ENCODE measurements around the gene ARSI. TPM values are rescaled to one million over a fixed set of nuclear protein-coding genes. Genes with fewer than 3 reads are reported as not detected.

ARSI gene
- total RNA-seq: 5.9 and 8.5 TPM in 2 replicates
- 3.3 and 12.5 TPM in 2 replicates for polyA plus RNA-seq
- polyA plus RNA-seq (2012): 6.5 and 18.6 TPM in 2 replicates
- 16.3 and 29.0 TPM in 2 replicates for polyA minus RNA-seq (ENCODE audit: low replicate concordance)

GRCh38 chr5:150302301-150303069 lies at the start of gene ARSI:
TSS of gene ARSI (minus strand) at chr5:150302905. CDS start at chr5:150302373, 532 bp downstream.
- Histone ChIP-seq H3K9ac (ENCODE audit: insufficient read depth, low read length) (peak within 1 kb of the TSS; percentile 65), H3K27me3 (ENCODE audit: control insufficient read depth, insufficient read depth, low read length) (no peaks in the 10 kb centered on the region), H3K27ac (ENCODE audit: insufficient read depth, low read length) (peak within 1 kb of the TSS; percentile 74), H4K20me1 (ENCODE audit: control insufficient read depth, extremely low read depth, insufficient read depth, low read length) (no peaks in the 10 kb centered on the region), H3K79me2 (ENCODE audit: control insufficient read depth, insufficient read depth, low read length) (peaks cover 22% of the 10 kb centered on the region), H3K36me3 (ENCODE audit: control insufficient read depth, insufficient read depth, low read length) (no peaks in the 10 kb centered on the region), H3K4me2 (ENCODE audit: extremely low read depth, insufficient read depth, low read length) (peak within 1 kb of the TSS; percentile 69), H2AFZ (ENCODE audit: low read length) (peak within 1 kb of the TSS; percentile 43), H3K4me3 (replicated peaks in 1 of 4; ENCODE audit: control extremely low read depth in 1 of 4, insufficient read depth in 1 of 4, low read depth in 3 of 4, low read length in 4 of 4) (peak within 1 kb of the TSS; percentile 26 to 56 (median 46)), H3K4me1 (ENCODE audit: control insufficient read depth, extremely low read depth, insufficient read depth, low read length) (peaks cover 42% of the 10 kb centered on the region), H3K9me3 (ENCODE audit: control insufficient read depth, insufficient read depth, low read depth, low read length) (no peaks in the 10 kb centered on the region)
- DNase-seq (ENCODE audit: low read depth in 2 of 2): peak; percentile 46 to 48
- TF ChIP-seq CTCF (conservative IDR thresholded peaks at IDR 0.05 in 1 of 2, IDR thresholded peaks at IDR 0.05 in 1 of 2; ENCODE audit: low read depth in 1 of 2, low read length in 2 of 2) (no peak), EZH2 (IDR thresholded peaks at IDR 0.05; ENCODE audit: low read length, missing control alignments) (no peak)

GRCh38 chr5:150350524-150351344 lies 48.0 kb upstream of the ARSI start:
- H3K36me3 ChIP-seq (ENCODE audit: control insufficient read depth, insufficient read depth, low read length): no peaks in the 10 kb centered on the region
- no peaks in the 10 kb centered on the region for H3K4me1 ChIP-seq (ENCODE audit: control insufficient read depth, extremely low read depth, insufficient read depth, low read length)
- H3K9me3 ChIP-seq (ENCODE audit: control insufficient read depth, insufficient read depth, low read depth, low read length): no peaks in the 10 kb centered on the region
- H4K20me1 ChIP-seq (ENCODE audit: control insufficient read depth, extremely low read depth, insufficient read depth, low read length): no peaks in the 10 kb centered on the region
- H3K4me2 ChIP-seq (ENCODE audit: extremely low read depth, insufficient read depth, low read length): no peak overlapping the region
- no peak for TF ChIP-seq EZH2 (IDR thresholded peaks at IDR 0.05; ENCODE audit: low read length, missing control alignments)
- TF ChIP-seq CTCF (conservative IDR thresholded peaks at IDR 0.05 in 1 of 2, IDR thresholded peaks at IDR 0.05 in 1 of 2; ENCODE audit: low read depth in 1 of 2, low read length in 2 of 2): peak; percentile 59 to 74
- H2AFZ ChIP-seq (ENCODE audit: low read length): no peak overlapping the region
- H3K27ac ChIP-seq (ENCODE audit: insufficient read depth, low read length): no peak overlapping the region
- no peak overlapping the region for H3K9ac ChIP-seq (ENCODE audit: insufficient read depth, low read length)
- H3K79me2 ChIP-seq (ENCODE audit: control insufficient read depth, insufficient read depth, low read length): no peaks in the 10 kb centered on the region
- DNase-seq (ENCODE audit: low read depth in 2 of 2): peak; percentile 42 to 83
- H3K27me3 ChIP-seq (ENCODE audit: control insufficient read depth, insufficient read depth, low read length): no peaks in the 10 kb centered on the region
- no peak overlapping the region for H3K4me3 ChIP-seq (replicated peaks in 1 of 4; ENCODE audit: control extremely low read depth in 1 of 4, insufficient read depth in 1 of 4, low read depth in 3 of 4, low read length in 4 of 4)

GRCh38 chr5:150349681-150350275 lies 47.1 kb upstream of the ARSI start:
- DNase-seq (ENCODE audit: low read depth in 2 of 2): no peak
- Histone ChIP-seq H4K20me1 (ENCODE audit: control insufficient read depth, extremely low read depth, insufficient read depth, low read length) (no peaks in the 10 kb centered on the region), H3K27ac (ENCODE audit: insufficient read depth, low read length) (no peak overlapping the region), H3K4me3 (replicated peaks in 1 of 4; ENCODE audit: control extremely low read depth in 1 of 4, insufficient read depth in 1 of 4, low read depth in 3 of 4, low read length in 4 of 4) (no peak overlapping the region), H3K36me3 (ENCODE audit: control insufficient read depth, insufficient read depth, low read length) (no peaks in the 10 kb centered on the region), H3K79me2 (ENCODE audit: control insufficient read depth, insufficient read depth, low read length) (no peaks in the 10 kb centered on the region), H3K9ac (ENCODE audit: insufficient read depth, low read length) (no peak overlapping the region), H3K9me3 (ENCODE audit: control insufficient read depth, insufficient read depth, low read depth, low read length) (no peaks in the 10 kb centered on the region), H2AFZ (ENCODE audit: low read length) (no peak overlapping the region), H3K4me2 (ENCODE audit: extremely low read depth, insufficient read depth, low read length) (no peak overlapping the region), H3K4me1 (ENCODE audit: control insufficient read depth, extremely low read depth, insufficient read depth, low read length) (no peaks in the 10 kb centered on the region), H3K27me3 (ENCODE audit: control insufficient read depth, insufficient read depth, low read length) (no peaks in the 10 kb centered on the region)
- TF ChIP-seq EZH2 (IDR thresholded peaks at IDR 0.05; ENCODE audit: low read length, missing control alignments) (no peak), CTCF (conservative IDR thresholded peaks at IDR 0.05 in 1 of 2, IDR thresholded peaks at IDR 0.05 in 1 of 2; ENCODE audit: low read depth in 1 of 2, low read length in 2 of 2) (no peak)
